Measurements from ENCODE around the gene GPR78. TPM values are rescaled to one million over a fixed set of nuclear protein-coding genes. Genes with fewer than 3 reads are reported as not detected.

GPR78 gene
- total and polyA plus RNA-seq, 7 donors, result 0.04 to 0.28 TPM; not detected in 5

GRCh38 chr4:8585721-8586212 is 5.6 kb downstream of the GPR78 start:
- peak; percentile 25 for DNase-seq
- Histone ChIP-seq H3K4me3 (no peak overlapping the region), H3K27ac (no peak overlapping the region), H3K4me1 (peaks cover 0 to 1% (median 0%) of the 10 kb centered on the region in 4 donors), H3K36me3 (no peaks in the 10 kb centered on the region), H3K9me3 (no peaks in the 10 kb centered on the region), H3K27me3 (peaks cover 19 to 68% (median 24%) of the 10 kb centered on the region in 3 donors)
- 56 to 63% methylated on average over 7 of the region's 7 CpGs for WGBS, 2 donors
- TF ChIP-seq POLR2A (IDR thresholded peaks at IDR 0.05) (no peak), EP300 (IDR thresholded peaks at IDR 0.05) (no peak), POLR2AphosphoS5 (IDR thresholded peaks at IDR 0.05) (no peak), CTCF (IDR thresholded peaks at IDR 0.05) (no peak)
- intact Hi-C loops (cut with DNase I), result no loop called here

GRCh38 chr4:8586246-8586645 is 6.1 kb downstream of the GPR78 start:
- H3K27me3 ChIP-seq, result peaks cover 15 to 68% (median 20%) of the 10 kb centered on the region in 3 donors
- 54 to 67% methylated on average over 5 of the region's 5 CpGs for WGBS, 2 donors
- H3K27ac ChIP-seq, result no peak overlapping the region
- H3K36me3 ChIP-seq, result no peaks in the 10 kb centered on the region
- no peaks in the 10 kb centered on the region for H3K9me3 ChIP-seq
- no peak overlapping the region for H3K4me3 ChIP-seq
- no peaks in the 10 kb centered on the region for H3K4me1 ChIP-seq
- no peak for DNase-seq
- no peak for TF ChIP-seq CTCF (IDR thresholded peaks at IDR 0.05)
- TF ChIP-seq POLR2AphosphoS5 (IDR thresholded peaks at IDR 0.05), result no peak
- TF ChIP-seq EP300 (IDR thresholded peaks at IDR 0.05), result no peak
- TF ChIP-seq POLR2A (IDR thresholded peaks at IDR 0.05), result no peak
- intact Hi-C loops (cut with DNase I), result no loop called here

- TF ChIP-seq POLR2AphosphoS5 (IDR thresholded peaks at IDR 0.05) (no peak), POLR2A (IDR thresholded peaks at IDR 0.05) (no peak), EP300 (IDR thresholded peaks at IDR 0.05) (no peak), CTCF (IDR thresholded peaks at IDR 0.05) (no peak)
- Histone ChIP-seq H3K27ac (no peak overlapping the region), H3K4me1 (no peaks in the 10 kb centered on the region), H3K9me3 (no peaks in the 10 kb centered on the region), H3K27me3 (peaks cover 8 to 68% (median 20%) of the 10 kb centered on the region in 3 donors), H3K36me3 (no peaks in the 10 kb centered on the region), H3K4me3 (no peak overlapping the region)
- WGBS, 2 donors, result 73 to 79% methylated on average over 37 of the region's 37 CpGs
- intact Hi-C loops (cut with DNase I), result no loop called here
- peak; percentile 48 for DNase-seq
These were observed 6.7 kb downstream of the GPR78 start for GRCh38 chr4:8586671-8587468.

- no peak overlapping the region for H3K27ac ChIP-seq
- peaks cover 12 to 69% (median 22%) of the 10 kb centered on the region in 3 donors for H3K27me3 ChIP-seq
- no peak overlapping the region for H3K4me3 ChIP-seq
- H3K9me3 ChIP-seq, result no peaks in the 10 kb centered on the region
- DNase-seq, result peak; percentile 59
- TF ChIP-seq EP300 (IDR thresholded peaks at IDR 0.05) (no peak), POLR2AphosphoS5 (IDR thresholded peaks at IDR 0.05) (no peak), POLR2A (IDR thresholded peaks at IDR 0.05) (no peak), CTCF (IDR thresholded peaks at IDR 0.05) (no peak)
- H3K4me1 ChIP-seq, result peaks cover 0 to 6% (median 5%) of the 10 kb centered on the region in 4 donors
- 71 to 81% methylated on average over 18 of the region's 18 CpGs for WGBS, 2 donors
- H3K36me3 ChIP-seq, result no peaks in the 10 kb centered on the region
- intact Hi-C loops (cut with DNase I), result no loop called here
These were observed 7.4 kb downstream of the GPR78 start for GRCh38 chr4:8587469-8588195.

Measured in sigmoid colon (tissue), 7 donors.